HL-60/S4 treated with retinoic acid at 250 ng/mL for 4 days and 3 days (cell line): ENCODE results near the gene MRPL3.

ENCODE experiments used
- in situ Hi-C: fragments of 300-500 bp; cut with MboI; formaldehyde crosslinking; loops from 2 replicates; pipeline ENCODE4 v1.7.0; 2022; ENCODE audit warnings: low sequenced_read_pairs

MRPL3 gene

GRCh38 chr3:131502530-131503319 is at the start of gene MRPL3:
TSS of gene MRPL3 (minus strand) at chr3:131502971. CDS start at chr3:131502821, 150 bp downstream.
- in situ Hi-C loops, result no loop called here

GRCh38 chr3:131551761-131552160 is 49.0 kb upstream of the MRPL3 start:
- in situ Hi-C loops, result no loop called here

GRCh38 chr3:131550562-131551465 is 48.0 kb upstream of the MRPL3 start:
- in situ Hi-C loops, result no loop called here

GRCh38 chr3:131549340-131549739 is 46.6 kb upstream of the MRPL3 start:
- in situ Hi-C loops, result no loop called here

GRCh38 chr3:131547585-131547984 is 44.8 kb upstream of the MRPL3 start:
- in situ Hi-C loops, result no loop called here

- in situ Hi-C loops, result no loop called here
These were observed 43.7 kb upstream of the MRPL3 start for GRCh38 chr3:131546441-131546840.

GRCh38 chr3:131544557-131544956 is 41.8 kb upstream of the MRPL3 start:
- in situ Hi-C loops, result no loop called here

- in situ Hi-C loops, result no loop called here
These were observed 40.9 kb upstream of the MRPL3 start for GRCh38 chr3:131543714-131544113.

GRCh38 chr3:131541288-131541687 is 38.5 kb upstream of the MRPL3 start:
- in situ Hi-C loops, result no loop called here

GRCh38 chr3:131540821-131541220 is 38.0 kb upstream of the MRPL3 start:
- in situ Hi-C loops, result no loop called here

- in situ Hi-C loops, result no loop called here
These were observed 37.4 kb upstream of the MRPL3 start for GRCh38 chr3:131540143-131540542.

- in situ Hi-C loops, result no loop called here
These were observed 36.2 kb upstream of the MRPL3 start for GRCh38 chr3:131538968-131539367.

- in situ Hi-C loops, result no loop called here
These were observed 34.8 kb upstream of the MRPL3 start for GRCh38 chr3:131537531-131537930.

- in situ Hi-C loops, result no loop called here
These were observed 32.8 kb upstream of the MRPL3 start for GRCh38 chr3:131535596-131535995.

- in situ Hi-C loops, result no loop called here
These were observed 32.4 kb upstream of the MRPL3 start for GRCh38 chr3:131535131-131535530.

- in situ Hi-C loops, result no loop called here
These were observed 29.9 kb upstream of the MRPL3 start for GRCh38 chr3:131532645-131533044.

GRCh38 chr3:131530843-131531242 is 28.1 kb upstream of the MRPL3 start:
- in situ Hi-C loops, result no loop called here

GRCh38 chr3:131530388-131530787 is 27.6 kb upstream of the MRPL3 start:
- in situ Hi-C loops, result no loop called here

GRCh38 chr3:131526801-131527347 is 24.1 kb upstream of the MRPL3 start:
- in situ Hi-C loops, result no loop called here

- in situ Hi-C loops, result no loop called here
These were observed 15.9 kb upstream of the MRPL3 start for GRCh38 chr3:131518680-131519079.

GRCh38 chr3:131505421-131505820 is 2.6 kb upstream of the MRPL3 start:
- in situ Hi-C loops, result no loop called here

- in situ Hi-C loops, result no loop called here
These were observed 507 bp upstream of the MRPL3 start for GRCh38 chr3:131503320-131503635.
